GM18909 (cell line): ENCODE measurements around the gene TPP1.

Source experiments
- ATAC-seq: cut with Tn5 transposase; IDR thresholded peaks from one replicate; pipeline ENCODE4 v1.9.1; 2021; ENCODE audit warnings: mild to moderate bottlenecking; ENCODE audit not compliant: unreplicated experiment, poor library complexity

The TPP1 gene

DNA sequence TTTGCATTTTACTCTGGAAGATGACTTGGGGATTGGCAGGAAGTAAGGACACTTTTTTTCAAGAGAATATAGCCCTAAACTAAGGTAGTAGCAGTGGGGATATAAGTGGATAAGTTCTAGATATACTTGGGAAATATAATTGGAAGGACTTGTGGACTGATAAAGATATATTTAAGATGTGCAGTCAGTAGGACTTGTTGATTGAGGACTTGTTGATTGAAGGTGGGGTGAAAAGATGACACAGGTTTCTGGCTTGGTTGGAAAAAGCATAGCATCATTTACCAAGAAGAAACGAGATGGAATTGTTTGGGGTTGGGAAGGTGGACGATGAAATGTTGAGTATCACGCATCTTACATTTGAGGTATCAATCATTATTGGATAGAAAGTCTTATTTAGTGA is 5.7 kb downstream of the TPP1 start:
- no peak for ATAC-seq

GRCh38 chr11:6612213-6613041 is 6.8 kb downstream of the TPP1 start, which contains the start of gene TAF10:
TSS of gene TAF10 (minus strand) at chr11:6612216. CDS start at chr11:6612189, 27 bp downstream.
- peak; percentile 93 for ATAC-seq

GRCh38 chr11:6611963-6612212 is 7.3 kb downstream of the TPP1 start:
- no peak for ATAC-seq

GRCh38 chr11:6611092-6611962 is 7.9 kb downstream of the TPP1 start:
- peak; percentile 19 for ATAC-seq

DNA sequence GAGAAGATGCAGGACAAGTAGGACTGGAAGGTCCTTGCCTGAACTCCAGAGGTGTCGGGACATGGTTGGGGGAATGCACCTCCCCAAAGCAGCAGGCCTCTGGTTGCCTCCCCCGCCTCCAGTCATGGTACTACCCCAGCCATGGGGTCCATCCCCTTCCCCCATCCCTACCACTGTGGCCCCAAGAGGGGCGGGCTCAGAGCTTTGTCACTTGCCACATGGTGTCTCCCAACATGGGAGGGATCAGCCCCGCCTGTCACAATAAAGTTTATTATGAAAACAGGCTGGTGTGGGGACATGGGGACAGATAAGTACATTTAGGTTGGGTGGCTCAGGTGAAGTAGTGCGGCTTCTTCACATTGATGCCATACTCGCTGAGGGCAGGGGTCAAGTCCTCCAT is 8.6 kb downstream of the TPP1 start:
- ATAC-seq = no peak

GRCh38 chr11:6609502-6610015 is 9.7 kb downstream of the TPP1 start:
- no peak for ATAC-seq

- no peak for ATAC-seq
Measured at GRCh38 chr11:6608726-6609501, 10.3 kb downstream of the TPP1 start.

DNA sequence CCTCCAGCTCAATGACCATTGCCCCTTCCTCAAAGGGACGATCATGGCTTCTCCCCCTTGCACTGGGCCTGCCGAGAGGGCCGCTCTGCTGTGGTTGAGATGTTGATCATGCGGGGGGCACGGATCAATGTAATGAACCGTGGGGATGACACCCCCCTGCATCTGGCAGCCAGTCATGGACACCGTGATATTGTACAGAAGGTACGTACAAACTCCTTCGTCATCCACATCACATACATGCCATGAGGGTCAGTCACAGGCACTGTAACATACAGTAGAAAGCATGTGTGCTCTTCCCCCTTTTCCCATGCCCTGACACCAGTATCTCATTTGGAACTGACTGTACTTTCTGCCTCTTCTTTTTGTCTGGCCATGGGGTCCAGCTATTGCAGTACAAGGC is 11.2 kb downstream of the TPP1 start:
- ATAC-seq = no peak

GRCh38 chr11:6607190-6607795 is 11.9 kb downstream of the TPP1 start:
- no peak for ATAC-seq

- peak; percentile 57 for ATAC-seq
Measured at GRCh38 chr11:6606471-6607189, 12.6 kb downstream of the TPP1 start.

DNA sequence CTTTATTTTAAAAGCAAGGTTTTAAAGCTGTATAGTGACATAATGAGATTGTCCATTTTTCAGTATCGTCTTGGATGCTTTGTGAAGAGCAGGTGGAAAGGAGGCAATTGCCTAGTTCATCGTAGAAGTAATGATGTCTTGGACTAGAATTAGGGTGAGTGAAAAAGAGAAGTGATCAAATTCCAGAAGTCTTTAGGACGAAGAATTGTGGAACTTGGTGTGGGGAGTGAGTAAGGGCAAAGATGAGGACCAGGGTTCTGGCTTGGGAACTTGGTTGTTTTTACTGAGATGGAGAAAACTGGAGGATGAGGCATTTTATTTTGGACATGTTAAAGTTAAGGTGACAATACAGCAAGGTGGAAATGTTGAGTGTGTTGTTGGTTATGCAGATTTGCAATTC is 14.4 kb downstream of the TPP1 start:
- no peak for ATAC-seq

DNA sequence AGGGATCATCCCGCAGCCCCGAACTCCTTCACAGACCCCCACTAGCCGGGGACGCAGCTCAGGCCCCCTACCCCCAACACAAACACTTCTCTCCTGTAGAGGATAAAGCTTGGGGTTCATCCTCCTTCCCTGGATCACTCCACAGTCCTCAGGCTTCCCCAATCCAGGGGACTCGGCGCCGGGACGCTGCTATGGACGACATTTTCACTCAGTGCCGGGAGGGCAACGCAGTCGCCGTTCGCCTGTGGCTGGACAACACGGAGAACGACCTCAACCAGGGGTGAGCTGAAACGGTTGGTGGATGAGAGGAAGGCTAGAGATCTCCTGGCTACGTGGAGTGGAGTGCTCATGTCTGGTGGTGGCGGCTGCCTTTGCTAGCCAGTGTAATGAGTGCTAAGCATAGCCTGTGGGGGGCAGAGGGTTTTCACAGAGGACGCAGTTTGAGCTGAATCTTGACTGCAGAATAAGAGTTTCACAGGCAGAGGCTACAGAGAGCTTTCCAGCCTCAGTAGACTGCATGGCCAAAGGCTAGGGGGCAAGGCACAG is 15.1 kb downstream of the TPP1 start:
- peak; percentile 48 for ATAC-seq

DNA sequence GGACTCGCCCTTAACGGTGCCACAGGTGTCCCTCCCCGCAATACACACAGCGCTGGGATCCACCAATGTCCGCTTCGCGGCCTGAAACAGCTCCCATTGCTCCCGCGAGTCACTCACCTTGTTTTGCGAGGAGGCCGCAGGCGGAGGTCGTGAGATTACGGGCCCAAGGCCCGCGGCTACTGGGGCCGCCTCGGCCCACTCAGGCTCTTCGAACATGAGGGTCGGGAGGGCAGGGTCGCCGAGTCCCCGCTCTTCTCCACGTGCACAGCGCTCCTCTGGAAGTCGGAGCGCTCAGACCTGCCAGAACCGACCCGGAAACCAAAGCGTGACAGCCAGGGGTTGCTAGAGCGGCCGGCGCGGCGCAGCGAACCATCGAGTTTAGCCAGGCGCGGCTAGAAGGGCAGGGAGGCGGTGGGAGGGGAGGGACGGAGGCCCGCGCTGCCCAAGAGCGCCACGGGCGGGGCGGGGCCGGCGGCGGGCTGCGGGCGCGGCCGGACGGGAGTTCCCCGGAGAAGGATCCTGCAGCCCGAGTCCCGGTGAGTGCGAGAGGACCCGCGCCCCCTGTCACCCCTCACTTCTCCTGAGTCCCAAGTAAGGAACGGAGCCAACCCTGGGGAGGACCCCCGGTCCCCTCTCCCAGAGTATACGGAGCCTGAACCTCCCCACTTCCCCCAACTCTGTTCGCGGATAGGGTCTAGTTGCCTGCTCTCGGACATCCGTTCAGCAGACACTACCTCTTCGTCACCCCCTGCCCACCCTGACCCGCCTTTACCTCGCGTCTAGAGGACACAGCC is 15.7 kb downstream of the TPP1 start, which contains the start of the genes ILK and RRP8:
ILK (plus strand) TSS at position 488 of the 794 bp plus-strand sequence. CDS start 498 bp downstream, outside the sequence.
RRP8 (minus strand) TSS at position 330 of the 794 bp plus-strand sequence; CDS start at position 216, 114 bp downstream.
- ATAC-seq = peak; percentile 77

GRCh38 chr11:6602096-6602940 is 16.9 kb downstream of the TPP1 start:
- no peak for ATAC-seq

GRCh38 chr11:6601041-6601461 is 18.2 kb downstream of the TPP1 start:
- no peak for ATAC-seq

DNA sequence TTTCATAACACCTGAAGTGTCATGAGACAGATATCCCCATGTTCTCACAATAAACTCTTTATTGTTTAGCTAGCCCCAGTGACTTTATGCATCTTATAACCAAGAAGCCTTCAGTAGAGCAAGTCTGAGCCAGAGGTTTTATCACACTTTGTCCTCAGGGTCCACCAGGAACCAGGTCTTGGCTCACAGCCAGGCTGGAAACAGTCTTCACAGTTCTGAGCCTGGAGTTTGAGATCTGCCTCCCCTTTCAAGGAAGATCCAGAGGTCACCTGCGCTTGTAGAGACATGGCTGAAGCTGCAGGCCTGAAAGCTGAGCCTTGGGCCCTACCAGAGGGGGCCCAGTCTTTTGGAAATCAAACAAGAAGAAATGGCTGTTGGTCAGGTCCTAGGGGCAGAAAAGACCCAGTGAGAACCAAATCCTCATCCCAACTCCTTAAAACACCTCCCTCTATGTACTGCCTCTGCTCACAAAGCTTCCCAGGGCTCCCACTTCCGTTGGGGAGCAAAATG is 19.3 kb downstream of the TPP1 start:
- ATAC-seq = no peak

DNA sequence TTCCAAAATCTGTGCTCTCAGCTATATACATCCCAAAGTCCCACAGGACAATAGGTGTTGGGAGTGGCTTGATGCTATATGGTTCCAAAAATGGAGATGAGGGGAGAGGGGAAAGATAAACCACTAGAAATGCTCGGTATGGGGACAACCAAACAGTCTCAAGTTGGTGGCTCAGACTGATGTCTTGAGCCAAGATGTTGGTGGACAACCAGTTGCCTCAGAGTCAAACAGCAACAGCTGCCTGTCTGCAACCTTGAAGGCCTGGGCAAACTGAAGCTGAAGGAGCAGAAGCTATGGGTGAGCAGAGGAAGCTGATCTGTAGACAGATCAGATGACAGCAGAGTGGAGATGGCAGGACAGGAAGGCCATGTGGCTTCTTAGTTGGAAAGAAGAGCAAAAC is 19.8 kb downstream of the TPP1 start:
- ATAC-seq = no peak
